Measurements from ENCODE around the gene BMP5.

The BMP5 gene

GRCh38 chr6:55818482-55818881 lies 56.9 kb downstream of the BMP5 start:
- no peak for DNase-seq

GRCh38 chr6:55812509-55812908 lies 62.9 kb downstream of the BMP5 start:
- DNase-seq: no peak

- no peak for DNase-seq
Observed at GRCh38 chr6:55811074-55811473, 64.3 kb downstream of the BMP5 start.

- no peak for DNase-seq
Observed at GRCh38 chr6:55802259-55802658, 73.1 kb downstream of the BMP5 start.

GRCh38 chr6:55798571-55798970 lies 76.8 kb downstream of the BMP5 start:
- DNase-seq: no peak

GRCh38 chr6:55794136-55794812 lies 81.1 kb downstream of the BMP5 start:
- DNase-seq: peak in 1 of 51 donors; percentile 8

- DNase-seq: no peak
Observed at GRCh38 chr6:55785273-55785672, 90.1 kb downstream of the BMP5 start.

GRCh38 chr6:55782275-55782674 lies 93.1 kb downstream of the BMP5 start:
- no peak for DNase-seq

- no peak for DNase-seq
Observed at GRCh38 chr6:55778705-55779104, 96.7 kb downstream of the BMP5 start.

GRCh38 chr6:55777469-55777868 lies 97.9 kb downstream of the BMP5 start:
- no peak for DNase-seq

GRCh38 chr6:55776113-55776512 lies 99.3 kb downstream of the BMP5 start:
- DNase-seq: no peak

- no peak for DNase-seq
Observed at GRCh38 chr6:55775029-55775318, 100.4 kb downstream of the BMP5 start.

- no peak for DNase-seq
Observed at GRCh38 chr6:55774286-55775028, 100.9 kb downstream of the BMP5 start.

- no peak for DNase-seq
Observed at GRCh38 chr6:55773620-55774216, 101.7 kb downstream of the BMP5 start.

GRCh38 chr6:55772730-55773129 lies 102.7 kb downstream of the BMP5 start:
- DNase-seq: no peak

- no peak for DNase-seq
Observed at GRCh38 chr6:55759536-55759935, 115.9 kb downstream of the BMP5 start.

- DNase-seq: no peak
Observed at GRCh38 chr6:55758156-55758937, 117.0 kb downstream of the BMP5 start.

- no peak for DNase-seq
Observed at GRCh38 chr6:55756531-55757031, 118.8 kb downstream of the BMP5 start.

- DNase-seq: no peak
Observed at GRCh38 chr6:55748880-55749279, 126.5 kb downstream of the BMP5 start.

GRCh38 chr6:55746473-55746872 lies 128.9 kb downstream of the BMP5 start:
- DNase-seq: no peak

- no peak for DNase-seq
Observed at GRCh38 chr6:55734256-55734655, 141.1 kb downstream of the BMP5 start.

GRCh38 chr6:55729665-55730064 lies 145.7 kb downstream of the BMP5 start:
- DNase-seq: no peak
